Aorta (tissue), 5 donors: ENCODE measurements around the gene NR1H2. TPM values are rescaled to one million over a fixed set of nuclear protein-coding genes. Genes with fewer than 3 reads are reported as not detected.
"Not testable (repeated sequence)": the region's sequence is repeated elsewhere in the genome, so short reads cannot be mapped to it uniquely, and the experiment has no call there.

Experiments used
- ATAC-seq: fragments of 200-7000 bp; cut with Tn5 transposase; one replicate; pipeline ENCODE4 v1.9.1; 2022; ENCODE audit warnings: moderate library complexity; ENCODE audit not compliant: low FRiP score
- DNase-seq, 2 donors: peaks; one replicate each; pipeline ENCODE4 v3.0.0-alpha.2; 2020
- H3K27ac ChIP-seq, 2 donors: one replicate each; pipeline ENCODE4 v1.5.1; 2013; ENCODE audit warnings: low read length in 2 of 2, mild to moderate bottlenecking in 2 of 2, moderate library complexity in 2 of 2, control low read depth in 1 of 2, inconsistent platforms in 1 of 2, low read depth in 1 of 2
- H3K27me3 ChIP-seq, 2 donors: one replicate each; pipeline ENCODE4 v1.6.1; 2013; ENCODE audit warnings: control low read depth in 1 of 2, low read length in 1 of 2, mild to moderate bottlenecking in 1 of 2, moderate library complexity in 1 of 2; ENCODE audit not compliant: insufficient read depth in 2 of 2, control insufficient read depth in 1 of 2
- H3K36me3 ChIP-seq, 2 donors: one replicate each; pipeline ENCODE4 v1.6.1; 2013; ENCODE audit warnings: control low read depth in 1 of 2, low read length in 1 of 2, mild to moderate bottlenecking in 1 of 2; ENCODE audit not compliant: insufficient read depth in 2 of 2, control insufficient read depth in 1 of 2
- H3K4me1 ChIP-seq, 2 donors: one replicate each; pipeline ENCODE4 v1.6.1; 2013; ENCODE audit warnings: low read length in 2 of 2, control low read depth in 1 of 2, mild to moderate bottlenecking in 1 of 2, moderate library complexity in 1 of 2; ENCODE audit not compliant: insufficient read depth in 2 of 2, control insufficient read depth in 1 of 2
- H3K4me3 ChIP-seq, 2 donors: one replicate each; pipeline ENCODE4 v1.5.1; 2013; ENCODE audit warnings: low read length in 2 of 2, control low read depth in 1 of 2, mild to moderate bottlenecking in 1 of 2
- H3K9me3 ChIP-seq: one replicate; pipeline ENCODE4 v1.6.1; 2013; ENCODE audit warnings: mild to moderate bottlenecking, low read length; ENCODE audit not compliant: control insufficient read depth
- WGBS, 2 donors: extraction: QIAGEN DNeasy Blood & Tissue Kit; methylation state at CpG; one replicate each; pipeline ENCODE4 v1.1.7; 2013; 5-methylcytosine and 5-hydroxymethylcytosine counted together
- intact Hi-C, 2 donors: fragments of 100-400 bp; cut with DNase I; formaldehyde crosslinking; loops; one replicate each; pipeline versions ENCODE4 v1.14.2 to v1.15.0; 2022
- polyA plus RNA-seq, 2 donors: library from polyadenylated mRNA; stranded (reverse); fragments of 200-250 nt; gene quantifications; one replicate each; pipeline ENCODE4 v1.2.3, GENCODE V29; 2013
- total RNA-seq, 2 donors: library from RNA; stranded (reverse); fragmentation: NEBNext Ultra II Directional; extraction: Animal tissue kit (Norgen Biotek cat#: 25700); gene quantifications; one replicate each; pipeline ENCODE4 v1.2.1, GENCODE V29; 2021
- donor health status: healthy with polysubstance abuse.
- donor health status: Bipolar disorder and iron deficiency.
- donor health status: DM: no; HTN: no; CAD: no.
- donor health status: DM: no; HTN: no; CAD: no.
- donor health status: DM: yes; HTN: yes; CAD: no.

NR1H2 gene
- total and polyA plus RNA-seq, 4 donors: 53.5 to 126 (median 86.8) TPM

DNA sequence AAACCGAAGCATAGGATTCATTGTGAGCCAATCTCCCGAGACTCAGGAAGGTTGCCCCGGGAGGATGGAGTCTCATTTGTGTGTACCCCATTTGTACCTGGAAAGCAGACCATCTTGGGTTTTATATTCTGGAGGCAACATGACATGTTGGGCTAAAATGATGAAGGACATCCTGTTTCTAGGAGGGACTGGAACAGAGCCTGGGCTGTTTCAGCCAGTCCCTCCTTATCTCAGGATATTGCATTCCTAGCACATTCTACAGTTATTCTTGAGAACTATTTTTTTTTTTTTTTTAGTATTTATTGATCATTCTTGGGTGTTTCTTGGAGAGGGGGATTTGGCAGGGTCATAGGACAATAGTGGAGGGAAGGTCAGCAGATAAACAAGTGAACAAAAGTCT is 14.0 kb downstream of the NR1H2 start:
- H3K9me3 ChIP-seq, ATAC-seq, H3K27ac ChIP-seq, H3K4me1 ChIP-seq, DNase-seq, intact Hi-C loops, H3K36me3 ChIP-seq, H3K4me3 ChIP-seq, H3K27me3 ChIP-seq: not testable (repeated sequence)
- 79 to 86% methylated on average over 3 of the region's 3 CpGs for WGBS, 2 donors

DNA sequence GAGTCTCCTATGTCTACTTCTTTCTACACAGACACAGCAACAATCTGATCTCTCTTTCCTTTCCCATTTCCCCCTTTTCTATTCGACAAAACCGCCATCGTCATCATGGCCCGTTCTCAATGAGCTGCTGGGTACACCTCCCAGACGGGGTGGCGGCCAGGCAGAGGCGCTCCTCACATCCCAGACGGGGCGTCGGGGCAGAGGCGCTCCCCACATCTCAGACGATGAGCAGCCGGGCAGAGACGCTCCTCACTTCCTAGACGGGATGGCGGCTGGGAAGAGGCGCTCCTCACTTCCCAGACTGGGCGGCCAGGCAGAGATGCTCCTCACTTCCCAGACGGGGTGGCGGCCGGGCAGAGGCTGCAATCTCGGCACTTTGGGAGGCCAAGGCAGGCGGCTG is 14.7 kb downstream of the NR1H2 start:
- H3K4me3 ChIP-seq, DNase-seq, H3K36me3 ChIP-seq, H3K27ac ChIP-seq, ATAC-seq, H3K27me3 ChIP-seq, H3K9me3 ChIP-seq, H3K4me1 ChIP-seq, intact Hi-C loops: not testable (repeated sequence)
- WGBS, 2 donors: 96% methylated on average over 21 to 23 of the region's 23 CpGs

DNA sequence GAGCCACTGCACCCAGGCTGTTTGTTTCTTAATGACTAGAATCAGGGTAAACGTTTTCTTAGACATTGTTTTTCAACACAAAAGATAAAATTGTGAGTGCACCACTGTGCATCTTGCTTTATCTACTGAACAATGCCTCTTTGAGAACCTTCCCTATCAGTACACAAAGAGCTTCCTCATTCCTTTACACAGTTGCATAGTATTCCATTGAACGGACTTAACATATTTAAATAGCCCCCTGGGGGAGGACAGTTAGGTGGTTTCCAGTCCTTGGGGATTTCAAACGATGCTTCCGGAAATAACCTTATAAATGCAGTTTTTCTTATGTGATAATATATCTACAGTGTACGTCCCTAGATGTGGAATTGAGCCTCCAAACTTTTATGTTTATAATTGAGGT is 16.5 kb downstream of the NR1H2 start:
- no peaks in the 10 kb centered on the region for H3K27me3 ChIP-seq
- H3K9me3 ChIP-seq: no peaks in the 10 kb centered on the region
- DNase-seq (no peak), ATAC-seq (no peak)
- H3K36me3 ChIP-seq: no peaks in the 10 kb centered on the region
- H3K4me1 ChIP-seq: no peaks in the 10 kb centered on the region
- no peak overlapping the region for H3K4me3 ChIP-seq
- no peak overlapping the region for H3K27ac ChIP-seq
- intact Hi-C loops: no loop called here
- 92 to 95% methylated on average over 5 of the region's 5 CpGs for WGBS, 2 donors

DNA sequence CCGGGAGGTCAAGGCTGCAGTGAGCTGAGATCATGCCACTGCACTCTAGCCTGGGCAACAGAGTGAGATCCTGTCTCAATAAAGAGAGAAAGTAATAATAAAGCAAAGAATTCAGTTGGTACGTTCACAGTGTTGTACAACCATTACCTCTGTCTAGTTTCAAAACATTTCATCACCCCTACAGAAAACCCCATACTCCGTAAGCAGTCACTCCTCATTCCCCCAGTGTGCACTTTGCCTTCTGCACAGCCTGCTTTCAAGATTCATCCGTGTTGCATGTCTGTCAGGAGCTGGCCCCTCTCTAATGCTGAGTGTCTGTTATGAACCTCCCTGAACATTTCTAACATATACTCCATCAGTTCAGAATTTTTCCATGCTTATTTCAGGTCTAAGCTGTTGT is 17.3 kb downstream of the NR1H2 start:
- no peaks in the 10 kb centered on the region for H3K27me3 ChIP-seq
- DNase-seq: no peak
- H3K9me3 ChIP-seq: no peaks in the 10 kb centered on the region
- no peak for ATAC-seq
- intact Hi-C loops: no loop called here
- H3K27ac ChIP-seq: no peak overlapping the region
- H3K4me1 ChIP-seq: no peaks in the 10 kb centered on the region
- no peaks in the 10 kb centered on the region for H3K36me3 ChIP-seq
- 89 to 90% methylated on average over 4 of the region's 4 CpGs for WGBS, 2 donors
- H3K4me3 ChIP-seq: no peak overlapping the region

DNA sequence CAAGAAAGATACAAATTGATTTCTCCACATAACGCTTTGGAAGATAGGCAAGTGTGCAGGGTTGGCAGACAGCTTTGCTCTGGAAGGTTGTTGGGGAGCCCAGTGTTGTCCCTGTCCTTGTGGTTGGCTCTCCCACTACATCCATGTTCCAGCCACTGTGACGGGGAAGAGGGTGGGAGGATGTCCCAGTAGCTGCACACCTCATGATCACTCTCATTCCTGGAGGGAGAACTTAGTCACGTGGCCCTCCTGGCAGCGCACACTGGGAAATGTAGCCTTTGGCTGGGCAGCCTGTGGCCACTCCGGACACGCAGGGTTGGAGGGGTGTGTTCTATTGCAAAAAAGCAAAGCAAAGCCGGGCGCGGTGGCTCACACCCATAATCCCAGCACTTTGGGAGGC is 17.8 kb downstream of the NR1H2 start:
- intact Hi-C loops: no loop called here
- no peak for DNase-seq
- Histone ChIP-seq H3K36me3 (no peaks in the 10 kb centered on the region), H3K27me3 (no peaks in the 10 kb centered on the region), H3K27ac (no peak overlapping the region), H3K4me3 (no peak overlapping the region), H3K9me3 (no peaks in the 10 kb centered on the region), H3K4me1 (no peaks in the 10 kb centered on the region)
- 94% methylated on average over 9 of the region's 9 CpGs for WGBS, 2 donors
- no peak for ATAC-seq

DNA sequence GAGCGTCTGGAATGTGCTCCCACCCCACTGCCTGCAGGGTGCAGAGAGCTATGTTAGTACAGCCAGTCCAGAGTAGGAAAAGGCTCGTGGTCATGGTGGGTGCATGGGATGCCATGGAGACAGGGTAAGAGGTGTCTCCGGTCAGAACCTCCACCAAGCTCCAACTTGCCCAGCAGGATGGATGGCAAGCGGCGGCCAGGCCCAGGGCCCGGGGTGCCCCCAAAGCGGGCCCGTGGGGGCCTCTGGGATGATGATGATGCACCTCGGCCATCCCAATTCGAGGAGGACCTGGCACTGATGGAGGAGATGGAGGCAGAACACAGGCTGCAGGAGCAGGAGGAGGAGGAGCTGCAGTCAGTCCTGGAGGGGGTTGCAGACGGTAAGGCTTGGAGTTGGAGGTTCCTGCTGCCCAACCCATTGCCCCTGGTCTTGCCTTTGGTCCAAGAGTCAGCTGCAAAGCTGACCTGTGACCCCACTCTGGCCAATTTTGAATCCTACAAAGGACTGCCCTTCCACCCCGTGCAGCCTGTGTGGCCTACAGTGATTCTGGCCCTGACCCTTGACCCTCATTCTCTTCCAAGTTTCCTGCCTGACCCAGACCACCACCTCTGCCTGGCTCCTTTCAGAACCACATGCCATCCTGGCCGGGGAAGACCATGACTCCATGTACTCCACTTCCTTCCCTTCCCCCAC is 22.6 kb downstream of the NR1H2 start:
- no peaks in the 10 kb centered on the region for H3K9me3 ChIP-seq
- DNase-seq (peak in 1 of 2 donors; percentile 56), ATAC-seq (no peak)
- intact Hi-C loops: no loop called here
- no peaks in the 10 kb centered on the region for H3K36me3 ChIP-seq
- no peaks in the 10 kb centered on the region for H3K27me3 ChIP-seq
- no peak overlapping the region for H3K4me3 ChIP-seq
- no peak overlapping the region for H3K27ac ChIP-seq
- WGBS, 2 donors: 90 to 91% methylated on average over 13 of the region's 13 CpGs
- no peaks in the 10 kb centered on the region for H3K4me1 ChIP-seq

DNA sequence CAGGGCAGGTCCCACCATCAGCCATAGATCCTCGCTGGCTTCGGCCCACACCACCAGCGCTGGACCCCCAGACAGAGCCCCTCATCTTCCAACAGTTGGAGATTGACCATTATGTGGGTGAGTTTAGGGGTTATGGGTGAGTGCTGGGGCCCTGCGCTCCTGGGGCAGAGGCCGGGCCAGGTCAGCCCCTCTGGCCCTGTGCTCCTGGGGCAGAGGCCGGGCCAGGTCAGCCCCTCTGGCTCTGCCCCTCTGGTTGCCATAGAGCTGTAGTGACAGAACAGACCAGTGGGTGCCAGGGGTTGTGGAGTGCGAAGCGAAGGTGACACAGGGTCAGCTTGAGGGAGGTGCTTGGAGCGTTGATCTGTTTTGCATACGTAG is 23.1 kb downstream of the NR1H2 start:
- 97 to 98% methylated on average over 10 of the region's 10 CpGs for WGBS, 2 donors
- H3K4me1 ChIP-seq: no peaks in the 10 kb centered on the region
- intact Hi-C loops: no loop called here

DNA sequence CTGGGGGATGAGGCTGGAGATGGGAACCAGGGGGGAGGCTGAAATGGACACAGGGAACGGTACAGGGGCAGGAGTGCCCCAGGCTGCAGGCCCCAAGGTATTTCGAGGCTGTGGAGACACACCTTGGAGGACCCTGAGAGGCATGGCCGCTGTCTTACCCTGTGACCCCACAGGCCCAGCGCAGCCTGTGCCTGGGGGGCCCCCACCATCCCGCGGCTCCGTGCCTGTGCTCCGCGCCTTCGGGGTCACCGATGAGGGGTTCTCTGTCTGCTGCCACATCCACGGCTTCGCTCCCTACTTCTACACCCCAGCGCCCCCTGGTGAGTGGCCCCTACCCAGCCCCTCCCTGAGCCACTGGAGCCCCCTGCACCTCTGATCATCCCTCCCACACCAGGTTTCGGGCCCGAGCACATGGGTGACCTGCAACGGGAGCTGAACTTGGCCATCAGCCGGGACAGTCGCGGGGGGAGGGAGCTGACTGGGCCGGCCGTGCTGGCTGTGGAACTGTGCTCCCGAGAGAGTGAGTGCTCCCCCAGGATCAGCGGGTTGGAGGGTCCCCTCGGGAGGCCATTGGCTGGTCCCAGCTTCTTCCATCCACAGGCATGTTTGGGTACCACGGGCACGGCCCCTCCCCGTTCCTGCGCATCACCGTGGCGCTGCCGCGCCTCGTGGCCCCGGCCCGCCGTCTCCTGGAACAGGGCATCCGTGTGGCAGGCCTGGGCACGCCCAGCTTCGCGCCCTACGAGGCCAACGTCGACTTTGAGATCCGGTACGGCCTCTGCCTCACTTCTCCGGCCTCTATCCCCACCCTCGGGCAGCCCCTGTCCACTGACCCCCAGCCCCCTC is 25.6 kb downstream of the NR1H2 start:
- no peaks in the 10 kb centered on the region for H3K27me3 ChIP-seq
- no peaks in the 10 kb centered on the region for H3K4me1 ChIP-seq
- DNase-seq: peak in 1 of 2 donors; percentile 72
- no peak overlapping the region for H3K4me3 ChIP-seq
- intact Hi-C loops: no loop called here
- no peak overlapping the region for H3K27ac ChIP-seq
- 92 to 95% methylated on average over 43 to 48 of the region's 48 CpGs for WGBS, 2 donors
- H3K9me3 ChIP-seq: no peaks in the 10 kb centered on the region
- no peaks in the 10 kb centered on the region for H3K36me3 ChIP-seq
- no peak for ATAC-seq

More for the DNA sequence above, 23.1 kb downstream of the NR1H2 start:
- Histone ChIP-seq H3K27ac (no peak overlapping the region), H3K4me3 (no peak overlapping the region), H3K27me3 (no peaks in the 10 kb centered on the region), H3K9me3 (no peaks in the 10 kb centered on the region), H3K36me3 (no peaks in the 10 kb centered on the region)
- DNase-seq (no peak), ATAC-seq (no peak)
